Upper lobe of left lung (tissue), 4 donors: ENCODE data around the gene ZMYM3.

Experiments used
- POLR2A ChIP-seq, 4 donors: fragments of 450-650 bp; IDR thresholded peaks; one replicate each; pipeline ENCODE4 v1.5.1; 2016 to 2017; ENCODE audit warnings: antibody characterized with exemption in 4 of 4, mild to moderate bottlenecking in 2 of 4
- POLR2AphosphoS5 ChIP-seq, 2 donors: sonication (generic); formaldehyde crosslinking; IDR thresholded peaks; one replicate each; pipeline ENCODE4 v1.5.1; 2017; ENCODE audit warnings: antibody characterized with exemption in 2 of 2
- TF ChIP-seq, protein P1 (sequence below), 6 experiments: fragments of 450-650 bp in 4 of 6; fragments of 200-600 bp in 2 of 6; sonication (generic) in 2 of 6; IDR thresholded peaks; one replicate each; pipeline ENCODE4 v1.5.1; 2016 to 2019; ENCODE audit warnings: antibody characterized with exemption in 6 of 6

GRCh38 chrX:71292669-71293365 is 38.9 kb upstream of the ZMYM3 start:
- TF ChIP-seq, protein P1, sequence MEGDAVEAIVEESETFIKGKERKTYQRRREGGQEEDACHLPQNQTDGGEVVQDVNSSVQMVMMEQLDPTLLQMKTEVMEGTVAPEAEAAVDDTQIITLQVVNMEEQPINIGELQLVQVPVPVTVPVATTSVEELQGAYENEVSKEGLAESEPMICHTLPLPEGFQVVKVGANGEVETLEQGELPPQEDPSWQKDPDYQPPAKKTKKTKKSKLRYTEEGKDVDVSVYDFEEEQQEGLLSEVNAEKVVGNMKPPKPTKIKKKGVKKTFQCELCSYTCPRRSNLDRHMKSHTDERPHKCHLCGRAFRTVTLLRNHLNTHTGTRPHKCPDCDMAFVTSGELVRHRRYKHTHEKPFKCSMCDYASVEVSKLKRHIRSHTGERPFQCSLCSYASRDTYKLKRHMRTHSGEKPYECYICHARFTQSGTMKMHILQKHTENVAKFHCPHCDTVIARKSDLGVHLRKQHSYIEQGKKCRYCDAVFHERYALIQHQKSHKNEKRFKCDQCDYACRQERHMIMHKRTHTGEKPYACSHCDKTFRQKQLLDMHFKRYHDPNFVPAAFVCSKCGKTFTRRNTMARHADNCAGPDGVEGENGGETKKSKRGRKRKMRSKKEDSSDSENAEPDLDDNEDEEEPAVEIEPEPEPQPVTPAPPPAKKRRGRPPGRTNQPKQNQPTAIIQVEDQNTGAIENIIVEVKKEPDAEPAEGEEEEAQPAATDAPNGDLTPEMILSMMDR (IDR thresholded peaks at IDR 0.05), result no peak
- TF ChIP-seq POLR2A (IDR thresholded peaks at IDR 0.05) (no peak), POLR2AphosphoS5 (IDR thresholded peaks at IDR 0.05) (no peak)
